Muscle layer of colon (tissue), 2 donors: ENCODE results near the gene ATP9B.

ENCODE experiments used
- H3K27ac ChIP-seq: one replicate; pipeline ENCODE4 v1.7.0; 2013; ENCODE audit warnings: low read depth, mild to moderate bottlenecking, low read length, moderate library complexity
- H3K27me3 ChIP-seq, 2 donors: one replicate each; pipeline ENCODE4 v1.7.0; 2013; ENCODE audit warnings: low read length in 2 of 2, mild to moderate bottlenecking in 2 of 2; ENCODE audit not compliant: insufficient read depth in 2 of 2, control insufficient read depth in 1 of 2
- H3K36me3 ChIP-seq: one replicate; pipeline ENCODE4 v1.7.0; 2013; ENCODE audit warnings: mild to moderate bottlenecking, low read length; ENCODE audit not compliant: insufficient read depth
- H3K4me1 ChIP-seq: one replicate; pipeline ENCODE4 v1.7.0; 2013; ENCODE audit warnings: mild to moderate bottlenecking, low read length; ENCODE audit not compliant: insufficient read depth
- H3K4me3 ChIP-seq, 2 donors: one replicate each; pipeline ENCODE4 v1.7.0; 2013; ENCODE audit warnings: low read length in 2 of 2, low read depth in 1 of 2, mild to moderate bottlenecking in 1 of 2, moderate library complexity in 1 of 2
- H3K9ac ChIP-seq: one replicate; pipeline ENCODE4 v1.7.0; 2013; ENCODE audit warnings: low read length
- H3K9me3 ChIP-seq: one replicate; pipeline ENCODE4 v1.7.0; 2013; ENCODE audit warnings: mild to moderate bottlenecking, low read length
- donor health status: abdominal sarcoma.
- donor health status: Adenocarcinoma of cecum.

The ATP9B gene

DNA sequence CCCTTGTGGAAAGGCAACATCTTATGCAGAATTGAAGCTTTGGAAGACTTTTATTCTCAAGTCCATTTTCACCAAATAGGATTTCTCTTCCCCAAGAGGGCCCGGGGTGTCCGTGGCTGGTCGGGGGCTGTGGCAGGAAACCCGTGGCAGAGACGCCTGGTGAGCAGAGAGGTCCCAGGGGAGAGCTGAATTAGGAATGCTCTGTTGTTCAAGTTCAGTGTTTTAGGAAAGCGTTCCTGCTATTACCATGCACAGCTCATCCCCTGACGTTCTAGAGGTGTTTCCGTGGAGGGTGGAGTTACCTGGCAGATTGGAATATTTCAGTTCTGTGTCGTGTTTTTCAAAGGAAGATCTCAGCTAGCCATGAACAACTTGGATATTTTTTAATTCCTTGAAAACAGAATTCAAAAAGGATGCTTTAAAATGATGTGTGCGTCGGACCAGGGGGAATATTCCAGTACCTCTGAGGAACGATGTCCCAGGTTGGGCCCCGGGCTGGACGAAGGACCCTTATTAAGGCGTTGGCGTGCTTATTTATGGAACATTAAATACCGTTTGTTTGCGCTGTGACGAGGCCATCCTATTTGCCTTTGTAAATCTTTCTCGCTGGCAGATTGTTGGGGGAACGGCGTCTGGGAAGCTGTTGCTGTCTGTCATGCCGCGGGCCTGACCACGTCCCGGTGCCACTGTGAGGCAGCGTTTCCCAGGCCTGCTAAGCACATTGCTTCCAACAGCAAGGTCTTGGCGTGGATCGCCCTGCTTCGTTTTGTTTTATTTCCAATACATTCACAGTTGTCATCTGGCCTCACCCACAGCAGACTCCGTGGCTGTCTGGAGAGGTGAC lies 334.8 kb downstream of the ATP9B start:
- Histone ChIP-seq H3K9ac (no peak overlapping the region), H3K4me1 (peaks cover 35% of the 10 kb centered on the region), H3K27ac (peak overlapping the region; percentile 36), H3K9me3 (no peaks in the 10 kb centered on the region), H3K27me3 (no peaks in the 10 kb centered on the region), H3K36me3 (no peaks in the 10 kb centered on the region), H3K4me3 (peak overlapping the region in 1 of 2 donors; percentile 24)

DNA sequence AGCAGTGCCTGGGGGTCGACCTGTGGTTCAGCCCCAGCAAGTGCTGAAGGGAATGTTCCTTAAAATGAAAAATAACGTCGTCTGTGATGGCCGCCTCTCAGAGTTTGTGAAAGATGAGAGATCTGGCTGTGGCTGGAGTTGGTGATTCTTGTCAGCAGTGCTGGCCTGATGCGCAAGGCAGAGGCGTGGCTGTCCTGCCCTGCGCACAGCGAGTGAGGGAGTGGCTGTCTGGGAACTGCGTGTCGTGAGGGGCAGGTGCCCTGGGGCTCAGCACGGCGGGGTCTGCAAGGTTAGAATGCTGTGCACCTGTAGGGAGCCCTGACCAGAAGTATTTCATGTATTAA lies 335.3 kb downstream of the ATP9B start:
- Histone ChIP-seq H3K4me3 (no peak overlapping the region), H3K4me1 (peaks cover 35% of the 10 kb centered on the region), H3K27ac (no peak overlapping the region), H3K9ac (no peak overlapping the region), H3K27me3 (no peaks in the 10 kb centered on the region), H3K9me3 (no peaks in the 10 kb centered on the region), H3K36me3 (no peaks in the 10 kb centered on the region)

DNA sequence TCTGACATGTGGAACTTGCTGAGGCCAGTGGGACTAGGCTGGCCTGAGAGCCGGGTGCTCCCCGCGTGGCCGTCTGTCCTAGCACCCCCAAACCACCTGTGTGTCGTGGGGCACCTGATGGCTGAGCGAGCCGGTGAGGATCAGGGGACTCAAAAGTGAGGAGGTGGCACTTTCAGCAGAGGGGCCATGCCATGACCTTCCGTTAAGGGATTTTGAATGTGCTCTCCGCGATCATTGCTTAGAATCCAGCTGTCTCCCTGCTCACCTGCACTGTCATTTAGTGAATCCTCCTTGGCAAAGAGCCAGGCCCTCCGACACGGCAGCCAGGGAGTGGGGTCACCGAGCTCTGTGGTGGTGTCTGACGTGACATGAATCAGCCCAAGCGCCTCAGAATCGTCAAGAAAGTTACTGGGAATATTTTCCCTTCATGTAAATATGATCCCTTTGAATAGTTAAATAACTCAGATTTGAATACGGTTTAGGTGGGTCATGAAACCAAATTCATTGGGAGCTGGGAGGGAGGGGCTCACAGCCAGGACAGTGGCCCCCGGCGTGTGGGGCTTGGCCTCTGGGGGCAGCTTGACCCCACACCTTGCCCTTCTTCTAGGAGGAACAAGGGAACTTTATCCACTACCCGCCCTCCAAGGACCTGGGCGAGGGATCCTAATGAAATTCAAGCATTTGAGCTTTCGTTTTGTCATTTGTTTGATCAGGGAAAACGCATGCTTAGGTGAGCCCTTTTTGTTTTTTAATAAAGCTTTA lies 336.0 kb downstream of the ATP9B start:
- no peaks in the 10 kb centered on the region for H3K27me3 ChIP-seq
- H3K9ac ChIP-seq: no peak overlapping the region
- peaks cover under 1% of the 10 kb centered on the region for H3K36me3 ChIP-seq
- H3K4me1 ChIP-seq: peaks cover 35% of the 10 kb centered on the region
- no peaks in the 10 kb centered on the region for H3K9me3 ChIP-seq
- no peak overlapping the region for H3K27ac ChIP-seq
- H3K4me3 ChIP-seq: no peak overlapping the region

DNA sequence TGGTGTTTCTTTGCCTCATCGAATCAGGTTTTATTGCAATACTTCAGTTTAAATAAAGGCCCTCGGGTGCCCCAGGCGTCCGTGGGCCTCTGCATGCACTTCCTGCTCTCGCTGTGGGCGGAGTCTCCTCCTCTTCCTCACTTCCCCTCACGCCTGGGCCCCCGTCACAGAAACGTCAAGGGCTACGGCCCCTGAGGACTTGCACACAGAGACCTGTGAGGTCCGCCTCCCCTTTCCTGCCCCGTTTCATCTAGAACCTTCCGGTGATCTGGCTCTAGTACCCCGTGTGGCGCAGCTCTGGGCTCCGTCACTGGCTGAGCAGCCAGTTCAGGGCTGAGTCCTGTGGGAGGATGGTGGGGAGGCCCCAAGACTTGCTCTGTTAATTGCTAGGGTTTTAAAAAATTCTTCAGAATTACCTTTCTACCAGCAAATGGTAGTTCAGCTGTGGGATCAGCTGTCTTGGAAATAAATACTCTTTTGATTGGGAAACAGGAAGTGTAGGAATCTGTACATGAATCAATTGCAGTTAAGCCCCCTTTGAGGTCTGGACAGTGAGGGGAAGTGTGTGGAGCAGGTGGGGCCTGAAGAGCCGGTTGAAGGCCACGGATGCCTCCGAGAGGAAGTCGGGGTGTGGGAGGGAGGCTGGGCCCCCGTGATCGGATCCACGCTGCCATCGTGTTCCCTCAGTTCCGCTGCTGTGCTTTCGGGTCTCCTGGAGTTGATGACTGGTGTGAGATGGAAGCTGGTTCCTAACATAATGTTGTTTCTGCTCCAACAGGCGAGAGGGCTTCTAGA lies 336.8 kb downstream of the ATP9B start:
- Histone ChIP-seq H3K4me3 (no peak overlapping the region), H3K4me1 (peaks cover 35% of the 10 kb centered on the region), H3K27ac (no peak overlapping the region), H3K9ac (no peak overlapping the region), H3K36me3 (peaks cover 8% of the 10 kb centered on the region), H3K9me3 (no peaks in the 10 kb centered on the region), H3K27me3 (no peaks in the 10 kb centered on the region)

DNA sequence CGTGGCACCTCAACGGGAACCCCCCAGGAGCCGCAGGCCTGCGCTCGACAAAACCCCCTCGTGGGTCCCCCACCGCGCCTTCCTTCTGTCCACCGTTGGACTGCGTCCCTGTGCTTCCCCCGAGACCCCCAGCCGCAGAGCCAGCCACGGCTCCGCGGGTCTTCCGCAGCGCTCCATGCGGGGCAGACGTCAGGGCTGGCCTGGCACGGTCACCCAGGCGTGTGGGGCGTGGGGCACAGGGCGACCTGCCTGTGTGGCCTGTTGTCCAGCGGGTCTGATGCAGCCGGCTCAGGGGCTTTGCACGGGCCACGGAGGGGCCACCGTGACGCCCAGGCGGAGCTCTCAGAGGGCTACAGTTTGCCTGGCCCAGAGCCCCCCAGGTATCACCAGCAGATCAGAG lies 337.5 kb downstream of the ATP9B start:
- no peaks in the 10 kb centered on the region for H3K9me3 ChIP-seq
- H3K27ac ChIP-seq: no peak overlapping the region
- H3K36me3 ChIP-seq: peaks cover 10% of the 10 kb centered on the region
- H3K4me1 ChIP-seq: peaks cover 35% of the 10 kb centered on the region
- H3K4me3 ChIP-seq: no peak overlapping the region
- H3K27me3 ChIP-seq: no peaks in the 10 kb centered on the region
- H3K9ac ChIP-seq: no peak overlapping the region

DNA sequence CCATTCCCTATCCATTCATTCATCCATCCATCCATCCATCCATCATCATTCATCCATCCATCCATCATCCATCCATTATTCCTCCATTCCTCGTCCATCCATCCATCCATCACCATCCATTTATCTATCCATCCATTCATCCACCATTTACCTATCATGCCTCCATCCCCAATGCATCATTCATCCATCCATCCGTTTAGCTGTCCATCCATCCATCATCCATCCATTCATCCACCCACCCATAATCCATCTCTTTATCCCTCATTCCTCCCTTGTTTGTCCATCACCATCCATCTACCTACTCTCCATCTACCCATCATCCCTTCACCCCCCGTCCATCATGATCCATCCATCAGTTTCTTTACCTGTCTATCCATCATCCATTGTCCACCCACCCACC lies 340.1 kb downstream of the ATP9B start:
- Histone ChIP-seq H3K27me3 (no peaks in the 10 kb centered on the region), H3K27ac (no peak overlapping the region), H3K36me3 (peaks cover 18% of the 10 kb centered on the region), H3K9me3 (no peaks in the 10 kb centered on the region), H3K4me1 (peaks cover 10% of the 10 kb centered on the region), H3K4me3 (no peak overlapping the region), H3K9ac (no peak overlapping the region)

DNA sequence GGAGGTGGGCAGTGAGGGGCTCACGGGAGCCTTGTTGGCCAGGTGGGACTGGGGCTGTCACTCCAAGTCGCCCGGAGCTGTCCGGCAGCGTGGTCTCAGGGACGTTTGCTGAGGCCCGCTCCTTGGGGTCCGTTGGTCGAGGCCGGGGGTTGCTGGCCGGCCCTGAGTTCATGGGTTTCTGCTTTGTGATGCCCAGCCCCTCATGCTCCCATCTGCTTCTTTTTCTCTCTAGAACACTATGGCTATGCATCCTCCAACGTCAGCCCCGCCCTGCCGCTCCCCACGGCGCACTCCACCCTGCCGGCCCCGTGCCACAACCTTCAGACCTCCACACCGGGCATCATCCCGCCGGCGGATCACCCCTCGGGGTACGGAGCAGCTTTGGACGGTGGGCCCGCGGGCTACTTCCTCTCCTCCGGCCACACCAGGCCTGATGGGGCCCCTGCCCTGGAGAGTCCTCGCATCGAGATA lies 341.0 kb downstream of the ATP9B start:
- Histone ChIP-seq H3K4me3 (no peak overlapping the region), H3K36me3 (peaks cover 24% of the 10 kb centered on the region), H3K9ac (no peak overlapping the region), H3K27ac (no peak overlapping the region), H3K4me1 (peaks cover under 1% of the 10 kb centered on the region), H3K27me3 (no peaks in the 10 kb centered on the region), H3K9me3 (no peaks in the 10 kb centered on the region)

DNA sequence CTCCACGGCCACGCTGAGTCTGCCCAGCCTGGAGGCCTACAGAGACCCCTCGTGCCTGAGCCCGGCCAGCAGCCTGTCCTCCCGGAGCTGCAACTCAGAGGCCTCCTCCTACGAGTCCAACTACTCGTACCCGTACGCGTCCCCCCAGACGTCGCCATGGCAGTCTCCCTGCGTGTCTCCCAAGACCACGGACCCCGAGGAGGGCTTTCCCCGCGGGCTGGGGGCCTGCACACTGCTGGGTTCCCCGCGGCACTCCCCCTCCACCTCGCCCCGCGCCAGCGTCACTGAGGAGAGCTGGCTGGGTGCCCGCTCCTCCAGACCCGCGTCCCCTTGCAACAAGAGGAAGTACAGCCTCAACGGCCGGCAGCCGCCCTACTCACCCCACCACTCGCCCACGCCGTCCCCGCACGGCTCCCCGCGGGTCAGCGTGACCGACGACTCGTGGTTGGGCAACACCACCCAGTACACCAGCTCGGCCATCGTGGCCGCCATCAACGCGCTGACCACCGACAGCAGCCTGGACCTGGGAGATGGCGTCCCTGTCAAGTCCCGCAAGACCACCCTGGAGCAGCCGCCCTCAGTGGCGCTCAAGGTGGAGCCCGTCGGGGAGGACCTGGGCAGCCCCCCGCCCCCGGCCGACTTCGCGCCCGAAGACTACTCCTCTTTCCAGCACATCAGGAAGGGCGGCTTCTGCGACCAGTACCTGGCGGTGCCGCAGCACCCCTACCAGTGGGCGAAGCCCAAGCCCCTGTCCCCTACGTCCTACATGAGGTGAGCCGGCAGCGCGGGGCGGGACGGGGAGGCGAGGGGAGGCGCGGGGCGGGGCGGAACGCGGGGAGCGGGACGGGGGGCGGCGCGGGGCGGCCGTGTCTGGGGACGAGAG lies 341.8 kb downstream of the ATP9B start:
- no peak overlapping the region for H3K4me3 ChIP-seq
- H3K27me3 ChIP-seq: no peaks in the 10 kb centered on the region
- H3K4me1 ChIP-seq: no peaks in the 10 kb centered on the region
- H3K9ac ChIP-seq: no peak overlapping the region
- no peak overlapping the region for H3K27ac ChIP-seq
- H3K9me3 ChIP-seq: no peaks in the 10 kb centered on the region
- peaks cover 24% of the 10 kb centered on the region for H3K36me3 ChIP-seq

DNA sequence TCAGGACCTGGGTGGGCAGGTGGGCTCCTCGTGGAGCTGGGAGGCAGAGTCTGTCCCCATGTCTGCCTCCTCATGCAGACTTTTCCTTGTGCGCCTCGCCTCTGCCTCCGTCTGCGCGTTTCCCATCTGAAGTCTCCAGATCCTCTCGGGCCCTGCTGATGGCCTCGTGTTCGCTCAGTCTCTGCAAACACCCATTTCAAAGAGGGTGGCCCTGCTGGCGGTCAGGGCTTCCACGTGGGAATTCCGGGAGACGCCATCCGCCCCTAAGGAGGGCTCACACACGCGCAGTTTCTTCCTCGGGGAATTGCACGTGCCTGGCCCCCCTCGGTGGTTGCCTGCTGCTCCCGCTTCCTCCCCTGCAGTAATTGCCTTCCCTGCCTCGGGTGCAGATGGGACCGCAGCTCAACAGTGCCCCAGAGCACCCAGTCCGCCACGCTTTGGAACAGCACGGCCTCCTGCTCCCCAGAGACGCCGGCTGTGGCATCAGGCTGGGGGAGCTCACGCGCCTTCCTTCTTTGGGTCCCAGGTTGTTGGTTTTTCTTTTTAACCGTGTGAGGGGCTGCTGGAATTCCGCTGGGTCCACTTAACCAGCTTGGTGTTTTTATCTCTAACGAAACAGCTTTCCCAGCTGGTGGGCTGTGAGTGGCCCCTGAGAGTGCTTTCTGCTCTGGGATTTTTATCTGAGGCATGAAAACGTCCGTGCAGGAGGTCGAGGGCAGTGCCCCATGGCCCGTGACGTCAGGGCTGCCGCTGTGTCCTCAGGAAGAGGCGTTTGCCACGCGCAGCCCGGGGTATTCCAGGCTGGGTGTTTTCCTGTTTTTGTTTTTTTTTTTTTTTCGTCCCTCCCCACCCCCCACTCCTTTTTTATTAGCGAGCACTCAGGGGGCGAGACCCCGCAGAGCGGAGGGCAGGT lies 342.7 kb downstream of the ATP9B start:
- Histone ChIP-seq H3K27me3 (no peaks in the 10 kb centered on the region), H3K9me3 (no peaks in the 10 kb centered on the region), H3K27ac (no peak overlapping the region), H3K9ac (no peak overlapping the region), H3K4me3 (no peak overlapping the region), H3K4me1 (no peaks in the 10 kb centered on the region), H3K36me3 (peaks cover 24% of the 10 kb centered on the region)

DNA sequence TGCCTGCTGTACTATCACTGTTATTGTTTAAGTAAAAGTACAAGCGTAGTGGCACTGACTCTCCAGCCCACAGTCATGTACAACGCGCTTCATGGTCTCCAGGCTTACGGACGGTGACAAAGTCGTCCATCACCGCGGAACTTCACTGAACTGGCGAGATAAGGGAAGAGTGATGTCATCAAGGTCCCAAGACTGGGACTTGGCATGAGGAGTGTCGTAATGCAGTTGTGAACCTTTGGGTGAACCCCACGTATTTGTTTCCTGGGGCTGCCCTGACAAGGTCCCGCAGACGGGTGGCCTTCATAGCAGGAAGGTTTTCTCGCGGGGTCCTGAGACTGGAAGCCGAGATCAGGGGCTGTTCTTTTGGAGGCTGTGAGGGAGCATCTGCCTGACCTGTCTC lies 343.8 kb downstream of the ATP9B start:
- Histone ChIP-seq H3K4me3 (no peak overlapping the region), H3K4me1 (peaks cover under 1% of the 10 kb centered on the region), H3K27me3 (no peaks in the 10 kb centered on the region), H3K36me3 (peaks cover 24% of the 10 kb centered on the region), H3K9ac (no peak overlapping the region), H3K9me3 (no peaks in the 10 kb centered on the region), H3K27ac (no peak overlapping the region)
